ENCODE data around the gene DEAF1. TPM values are rescaled to one million over a fixed set of nuclear protein-coding genes. Genes with fewer than 3 reads are reported as not detected.

The DEAF1 gene
- total RNA-seq, 2 experiments from 2014 or later: 41.5 to 50.5 TPM

DNA sequence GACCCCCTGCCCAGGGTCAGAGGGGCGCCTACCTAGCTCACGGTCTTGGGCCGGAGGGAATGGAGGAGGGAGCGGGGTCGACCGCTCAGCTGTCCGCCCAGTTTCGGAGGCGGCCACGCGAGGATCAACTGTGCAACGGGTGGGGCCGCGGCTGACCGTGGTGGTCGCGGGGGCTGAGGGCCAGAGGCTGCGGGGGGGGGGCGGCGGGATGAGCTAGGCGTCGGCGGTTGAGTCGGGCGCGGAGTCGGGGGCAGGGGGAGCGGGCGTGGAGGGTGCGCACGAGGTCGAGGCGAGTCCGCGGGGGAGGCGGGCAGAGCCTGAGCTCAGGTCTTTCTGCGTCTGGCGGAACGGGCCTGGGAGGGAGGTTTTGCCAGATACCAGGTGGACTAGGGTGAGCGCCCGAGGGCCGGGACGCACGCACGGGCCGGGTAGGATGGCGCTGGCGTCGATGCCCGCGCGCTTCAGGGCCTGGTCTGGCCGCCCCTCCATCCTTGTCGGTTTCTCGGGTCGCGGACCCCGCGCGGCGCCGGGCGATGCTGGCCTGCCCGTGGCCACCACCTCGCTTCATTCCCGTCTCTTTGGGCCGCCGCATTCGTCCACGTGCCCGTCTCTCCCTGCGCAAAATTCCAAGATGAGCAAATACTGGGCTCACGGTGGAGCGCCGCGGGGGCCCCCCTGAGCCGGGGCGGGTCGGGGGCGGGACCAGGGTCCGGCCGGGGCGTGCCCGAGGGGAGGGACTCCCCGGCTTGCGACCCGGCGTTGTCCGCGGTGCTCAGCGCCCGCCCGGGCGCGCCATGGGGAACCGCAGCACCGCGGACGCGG lies 58.3 kb downstream of the DEAF1 start, which contains the start of gene DRD4:
Gene DRD4 (plus strand): TSS at position 759 of the 822 bp plus-strand sequence. CDS start 36 bp downstream, at position 795.
- intact Hi-C loops (cut with micrococcal nuclease): no loop called here
- Mint-ChIP-seq H3K27ac (no peak within 1 kb of the TSS), H3K9me3 (no peaks in the 10 kb centered on the region), H3K36me3 (peaks cover 2% of the 10 kb centered on the region), H3K27me3 (peaks cover 27% of the 10 kb centered on the region), H3K4me3 (peak within 1 kb of the TSS; percentile 49), H3K4me1 (ENCODE audit: low read depth) (peaks cover 13% of the 10 kb centered on the region)
- DNase-seq: no peak
- CTCF ChIA-PET: no interaction called here
- POLR2A ChIA-PET: no interaction called here

DNA sequence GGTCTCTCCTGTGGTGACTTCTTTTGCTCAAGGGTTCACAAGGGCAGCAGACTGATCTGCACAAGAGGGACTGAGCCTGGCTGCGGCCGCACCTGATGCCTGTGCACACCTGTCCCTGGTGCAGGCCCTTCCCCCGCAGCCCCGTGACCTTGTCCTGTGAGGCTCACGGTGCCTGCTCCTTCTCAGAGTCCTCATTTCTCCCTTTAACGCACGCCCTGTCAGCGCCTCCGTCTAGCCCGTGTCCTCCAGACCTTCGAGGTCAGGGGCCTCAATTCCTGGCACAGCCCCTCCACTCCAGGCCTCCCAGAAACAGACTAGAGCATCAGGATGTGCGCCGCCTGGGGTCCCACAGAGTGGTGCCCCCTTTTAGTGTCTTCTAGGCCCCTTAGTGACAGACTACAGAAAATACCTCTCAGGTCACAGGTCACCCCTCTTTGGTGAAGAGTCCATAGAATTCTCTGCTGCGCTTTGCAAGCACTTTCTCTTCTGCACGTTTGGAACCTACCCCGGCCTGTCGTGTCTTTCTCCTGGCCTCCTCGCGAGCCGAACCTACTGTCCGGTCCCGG lies 59.0 kb downstream of the DEAF1 start:
- Mint-ChIP-seq H3K4me3 (no peak overlapping the region), H3K27me3 (peaks cover 27% of the 10 kb centered on the region), H3K36me3 (peaks cover 2% of the 10 kb centered on the region), H3K27ac (no peak overlapping the region), H3K9me3 (no peaks in the 10 kb centered on the region), H3K4me1 (ENCODE audit: low read depth) (peaks cover 13% of the 10 kb centered on the region)
- POLR2A ChIA-PET: no interaction called here
- CTCF ChIA-PET: no interaction called here
- no peak for DNase-seq
- intact Hi-C loops (cut with micrococcal nuclease): no loop called here

DNA sequence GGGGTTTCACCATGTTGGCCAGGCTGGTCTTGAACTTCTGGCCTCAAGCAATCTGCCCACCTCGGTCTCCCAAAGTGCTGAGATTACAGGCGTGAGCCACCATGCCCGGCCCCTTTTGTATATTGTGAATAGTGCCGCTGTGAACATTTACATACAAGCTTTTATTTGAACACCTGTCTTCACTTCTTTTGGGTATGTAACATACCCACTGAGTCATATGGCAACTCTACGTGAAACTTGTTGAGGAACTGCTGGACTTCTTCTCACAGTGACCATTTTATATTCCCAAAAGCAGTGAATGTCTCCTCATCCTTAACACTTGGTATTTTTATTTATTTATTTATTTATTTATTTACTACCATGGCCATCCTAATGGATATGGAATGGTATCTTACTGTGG lies 64.2 kb downstream of the DEAF1 start:
- no peaks in the 10 kb centered on the region for H3K36me3 Mint-ChIP-seq
- peaks cover 20% of the 10 kb centered on the region for H3K4me1 Mint-ChIP-seq (ENCODE audit: low read depth)
- no peak overlapping the region for H3K27ac Mint-ChIP-seq
- no peaks in the 10 kb centered on the region for H3K9me3 Mint-ChIP-seq
- H3K27me3 Mint-ChIP-seq: peaks cover 12% of the 10 kb centered on the region
- DNase-seq: no peak
- H3K4me3 Mint-ChIP-seq: no peak overlapping the region
- CTCF ChIA-PET: no interaction called here
- POLR2A ChIA-PET: no interaction called here
- intact Hi-C loops (cut with micrococcal nuclease): no loop called here

DNA sequence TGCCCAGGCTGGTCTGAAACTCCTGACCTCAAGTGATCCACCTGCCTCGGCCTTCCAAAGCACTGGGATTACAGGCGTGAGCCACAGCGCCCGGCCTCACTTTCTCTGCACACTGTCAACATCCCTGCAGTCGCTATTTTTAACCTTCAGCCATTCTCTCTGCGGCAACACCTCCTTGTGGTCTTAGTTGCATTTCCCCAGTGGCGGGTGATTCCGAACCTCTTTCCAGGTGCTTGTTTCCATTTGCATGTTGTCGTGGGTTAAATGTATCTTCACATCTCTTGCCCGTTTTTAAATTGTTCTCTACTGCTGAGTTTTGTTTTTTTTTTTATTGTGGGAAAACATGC lies 65.8 kb downstream of the DEAF1 start:
- Mint-ChIP-seq H3K4me3 (no peak overlapping the region), H3K27me3 (peaks cover 10% of the 10 kb centered on the region), H3K4me1 (ENCODE audit: low read depth) (peaks cover 20% of the 10 kb centered on the region), H3K9me3 (no peaks in the 10 kb centered on the region), H3K27ac (no peak overlapping the region), H3K36me3 (no peaks in the 10 kb centered on the region)
- intact Hi-C loops (cut with micrococcal nuclease): no loop called here
- ChIA-PET POLR2A (interaction anchor here (0.7 to 0.8 kb wide), 2 partner anchors 15 to 77 kb away, joined by 3 to 4 read pairs; partner anchors contain the start of gene EPS8L2), CTCF (interaction anchor here (1.4 kb wide), 1 partner anchor 97 kb away, joined by 4 read pairs; no protein-coding TSS in a partner anchor)
- DNase-seq: peak; percentile 48

DNA sequence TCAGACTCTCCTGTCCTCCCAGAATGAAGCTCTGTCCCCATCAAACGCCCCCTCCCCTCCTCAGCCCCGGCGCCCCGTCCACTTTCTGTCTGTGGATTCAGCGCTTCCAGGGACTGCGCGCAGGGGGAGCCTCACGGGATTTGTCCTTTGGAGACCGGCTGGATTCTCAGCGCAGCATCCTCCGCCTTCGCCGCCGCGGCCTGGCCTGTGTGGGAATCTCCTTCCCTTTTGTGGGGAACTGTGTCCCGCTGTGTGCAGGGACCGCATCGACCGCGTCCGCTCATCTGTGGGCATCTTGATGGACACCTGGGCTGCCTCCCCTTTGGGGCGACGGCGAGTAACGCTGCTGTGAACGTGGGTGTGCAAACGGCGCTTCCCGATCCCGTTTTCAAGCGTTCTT lies 67.0 kb downstream of the DEAF1 start:
- Mint-ChIP-seq H3K27ac (no peak overlapping the region), H3K4me3 (no peak overlapping the region), H3K9me3 (no peaks in the 10 kb centered on the region), H3K27me3 (peaks cover 10% of the 10 kb centered on the region), H3K36me3 (peaks cover 1% of the 10 kb centered on the region), H3K4me1 (ENCODE audit: low read depth) (peaks cover 20% of the 10 kb centered on the region)
- CTCF ChIA-PET: no interaction called here
- POLR2A ChIA-PET: no interaction called here
- DNase-seq: no peak
- intact Hi-C loops (cut with micrococcal nuclease): no loop called here

DNA sequence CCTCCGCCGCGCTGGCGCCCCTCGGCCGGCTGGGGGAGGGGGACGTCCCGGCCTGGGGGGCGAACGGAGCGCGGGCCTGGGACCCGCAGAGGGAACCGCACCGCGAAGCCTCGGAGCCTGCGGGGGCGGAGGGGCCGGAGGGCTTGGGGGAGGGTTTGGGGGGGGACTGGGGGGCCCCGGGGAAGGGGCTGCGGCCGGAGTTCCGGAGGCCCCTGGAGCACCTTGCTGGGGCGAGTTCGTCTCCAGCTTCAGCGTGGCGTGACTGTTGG lies 67.8 kb downstream of the DEAF1 start:
- intact Hi-C loops (cut with micrococcal nuclease): no loop called here
- peaks cover 10% of the 10 kb centered on the region for H3K27me3 Mint-ChIP-seq
- POLR2A ChIA-PET: no interaction called here
- H3K36me3 Mint-ChIP-seq: peaks cover 1% of the 10 kb centered on the region
- H3K27ac Mint-ChIP-seq: no peak overlapping the region
- no peak for DNase-seq
- CTCF ChIA-PET: interaction anchor here (0.8 to 1.2 kb wide), 2 partner anchors 73 to 80 kb away, joined by 3 read pairs; no protein-coding TSS in a partner anchor
- peaks cover 20% of the 10 kb centered on the region for H3K4me1 Mint-ChIP-seq (ENCODE audit: low read depth)
- no peak overlapping the region for H3K4me3 Mint-ChIP-seq
- no peaks in the 10 kb centered on the region for H3K9me3 Mint-ChIP-seq

DNA sequence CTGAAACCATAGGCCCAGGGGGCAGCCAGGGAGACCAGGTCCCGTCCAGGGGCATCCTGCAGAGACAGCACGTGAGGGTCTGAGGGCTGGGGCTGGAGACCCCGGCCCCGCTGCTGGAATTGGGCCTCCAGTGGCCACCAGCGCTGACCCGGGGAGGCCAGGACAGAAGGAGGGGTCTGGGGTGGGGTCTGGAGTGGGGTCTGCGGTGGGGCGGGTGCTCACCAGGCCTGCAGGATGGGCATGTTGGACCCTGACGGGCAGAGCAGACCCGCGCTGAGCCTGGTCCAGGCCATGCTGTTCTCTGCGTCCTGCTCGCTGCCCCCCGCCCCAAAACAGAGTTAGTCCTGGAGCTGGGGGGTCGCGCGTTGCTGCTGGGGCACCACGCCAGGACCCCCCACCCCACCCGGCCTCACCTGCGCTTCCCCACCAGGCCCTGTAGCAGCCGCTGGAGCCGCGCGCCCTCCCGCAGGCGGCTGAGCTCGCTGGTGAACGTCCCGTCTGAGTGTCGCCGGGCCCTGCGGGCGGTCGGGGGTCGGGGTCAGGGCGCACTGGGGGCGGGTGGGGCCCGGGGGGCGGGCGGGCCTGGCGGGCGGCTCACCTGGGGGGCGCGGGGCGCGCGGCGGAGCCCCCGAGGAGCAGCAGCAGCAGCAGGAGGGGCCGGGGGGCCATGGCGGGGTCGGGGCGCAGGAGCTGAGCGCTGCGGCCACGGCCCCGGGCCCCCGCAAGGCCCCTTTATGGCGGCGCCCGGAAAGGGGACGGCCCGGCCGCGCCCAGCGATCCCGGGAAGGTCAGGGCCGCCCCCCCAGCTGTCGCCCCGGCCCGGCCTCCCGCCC lies 68.3 kb downstream of the DEAF1 start, which contains the start of gene SCT:
Gene SCT (minus strand): TSS at position 707 of the 833 bp plus-strand sequence. CDS start 38 bp downstream, at position 669.
- no peak within 1 kb of the TSS for H3K27ac Mint-ChIP-seq
- ChIA-PET CTCF (interaction anchor here (0.8 to 1.2 kb wide), 2 partner anchors 72 to 79 kb away, joined by 3 read pairs; no protein-coding TSS in a partner anchor), POLR2A (no interaction called here)
- peaks cover 10% of the 10 kb centered on the region for H3K27me3 Mint-ChIP-seq
- no peak for DNase-seq
- H3K36me3 Mint-ChIP-seq: peaks cover 1% of the 10 kb centered on the region
- no peaks in the 10 kb centered on the region for H3K9me3 Mint-ChIP-seq
- H3K4me3 Mint-ChIP-seq: no peak within 1 kb of the TSS
- intact Hi-C loops (cut with micrococcal nuclease): no loop called here
- peaks cover 20% of the 10 kb centered on the region for H3K4me1 Mint-ChIP-seq (ENCODE audit: low read depth)

DNA sequence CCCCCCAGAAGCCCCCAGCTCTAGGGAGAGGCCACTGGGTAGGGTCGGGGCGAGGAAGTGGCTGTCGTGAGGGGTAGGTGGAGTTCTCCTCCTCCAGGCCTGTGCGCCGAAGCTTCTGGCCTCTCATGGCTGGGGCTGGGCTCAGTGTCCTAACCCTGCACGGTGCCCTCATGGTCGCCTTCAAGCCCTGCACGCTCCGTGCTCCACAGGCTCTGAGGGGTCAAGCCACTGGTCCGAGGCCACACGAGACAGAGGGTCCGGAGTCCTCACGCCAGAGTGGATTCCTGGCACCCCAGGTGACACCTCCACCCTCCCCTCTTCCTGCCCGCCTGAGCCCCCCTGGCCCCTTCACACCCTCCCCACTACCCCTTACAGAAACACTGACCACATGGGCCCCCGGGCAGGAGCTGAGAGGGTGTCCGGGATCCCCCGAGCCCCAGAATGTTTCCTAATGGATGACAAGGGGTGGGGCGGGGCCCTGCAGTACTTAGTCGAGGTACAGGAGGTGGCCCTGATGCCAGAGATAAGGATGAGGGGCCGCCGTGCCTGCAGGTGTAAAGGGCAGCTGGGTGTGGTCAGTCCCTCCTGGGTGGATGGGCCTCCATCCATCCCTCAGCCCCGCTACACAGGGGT lies 69.3 kb downstream of the DEAF1 start:
- intact Hi-C loops (cut with micrococcal nuclease): no loop called here
- H3K27me3 Mint-ChIP-seq: peaks cover 10% of the 10 kb centered on the region
- H3K4me1 Mint-ChIP-seq (ENCODE audit: low read depth): peaks cover 20% of the 10 kb centered on the region
- POLR2A ChIA-PET: no interaction called here
- H3K9me3 Mint-ChIP-seq: no peaks in the 10 kb centered on the region
- H3K27ac Mint-ChIP-seq: no peak overlapping the region
- peaks cover 1% of the 10 kb centered on the region for H3K36me3 Mint-ChIP-seq
- no peak for DNase-seq
- H3K4me3 Mint-ChIP-seq: no peak overlapping the region
- CTCF ChIA-PET: no interaction called here

DNA sequence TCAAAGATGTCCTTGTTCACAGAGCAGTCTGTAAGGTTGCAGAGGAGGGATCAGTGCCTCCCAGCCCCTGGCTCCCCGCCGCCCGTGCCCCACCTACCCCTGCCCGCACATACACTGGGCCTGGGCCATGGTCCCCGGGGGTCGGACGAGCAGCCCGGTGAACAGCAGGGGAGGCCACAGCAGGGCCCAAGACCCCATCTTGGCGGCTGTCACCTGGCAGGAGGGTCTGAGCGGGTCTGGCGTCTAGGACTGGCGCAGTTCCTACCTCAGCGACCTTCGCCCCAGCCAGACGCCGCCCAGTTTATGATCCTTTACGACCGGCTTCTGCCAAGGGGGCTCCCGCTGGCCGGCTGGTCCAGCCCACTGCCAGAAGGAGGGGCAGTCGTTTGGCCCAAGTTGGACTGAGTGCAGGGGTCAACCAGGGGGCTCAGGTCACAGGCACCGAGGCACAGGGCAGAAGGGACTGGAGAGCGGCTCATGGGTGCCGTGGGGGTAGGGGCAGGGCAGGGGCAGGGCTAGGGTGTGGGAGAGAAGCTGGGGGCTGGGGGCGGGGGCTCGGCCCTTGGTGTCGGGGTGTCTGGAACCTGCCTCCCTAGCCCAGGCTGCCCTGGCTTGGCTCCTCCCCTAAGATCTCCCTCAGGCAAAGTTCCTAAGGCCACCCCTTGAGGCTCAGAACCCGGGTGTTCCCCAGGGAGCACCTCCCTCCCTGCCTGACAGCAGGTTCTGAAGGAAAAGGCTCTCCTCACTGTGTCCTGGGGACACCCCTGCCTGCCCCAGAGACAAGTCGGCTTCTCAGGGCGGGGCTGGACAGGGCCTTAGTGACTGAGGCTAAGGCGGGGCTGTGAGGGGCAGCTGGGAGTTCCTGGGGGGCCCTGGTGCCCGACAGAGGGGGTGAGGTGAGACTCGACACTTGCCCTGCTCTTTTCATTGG lies 70.1 kb downstream of the DEAF1 start, which contains the start of gene CDHR5:
Gene CDHR5 (minus strand): TSS at position 251 of the 931 bp plus-strand sequence. CDS start 53 bp downstream, at position 198.
- peaks cover 20% of the 10 kb centered on the region for H3K4me1 Mint-ChIP-seq (ENCODE audit: low read depth)
- H3K27ac Mint-ChIP-seq: no peak within 1 kb of the TSS
- intact Hi-C loops (cut with micrococcal nuclease): no loop called here
- peaks cover 10% of the 10 kb centered on the region for H3K27me3 Mint-ChIP-seq
- CTCF ChIA-PET: no interaction called here
- no peak within 1 kb of the TSS for H3K4me3 Mint-ChIP-seq
- POLR2A ChIA-PET: no interaction called here
- no peaks in the 10 kb centered on the region for H3K9me3 Mint-ChIP-seq
- peaks cover 1% of the 10 kb centered on the region for H3K36me3 Mint-ChIP-seq
- no peak for DNase-seq

DNA sequence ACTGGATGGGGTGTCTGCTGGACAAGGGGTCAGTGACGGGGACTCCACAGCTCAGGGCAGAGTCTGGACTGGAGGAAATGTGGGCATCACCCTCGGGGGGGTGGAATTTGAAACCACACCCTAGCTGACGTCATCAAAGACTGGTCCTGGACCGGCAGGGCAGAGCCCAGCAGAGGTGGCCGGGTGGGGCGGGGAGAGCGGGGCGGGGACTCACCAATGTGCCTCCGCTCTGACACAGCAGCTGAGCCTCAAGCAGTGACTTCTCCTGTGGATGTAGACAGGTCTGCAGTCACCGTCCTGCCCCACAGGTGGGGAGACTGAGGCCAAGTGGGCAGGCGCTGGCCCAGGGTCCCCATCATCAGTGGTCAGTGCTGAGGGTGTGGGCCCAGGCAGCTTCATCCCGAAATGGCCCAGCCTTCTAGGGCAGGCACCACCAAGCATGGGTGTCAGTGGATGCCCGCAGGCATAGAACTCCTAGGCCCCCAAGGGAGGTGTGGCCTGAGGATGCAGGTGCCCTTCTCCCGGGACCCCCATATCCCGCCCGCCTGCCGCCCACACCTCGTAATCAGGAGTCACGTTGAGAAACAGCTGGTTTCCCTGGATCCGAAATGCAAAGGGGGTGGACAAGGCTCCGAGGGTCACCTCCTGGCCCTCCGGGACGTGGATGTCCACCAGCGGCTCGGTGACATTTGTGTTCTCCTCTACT lies 70.9 kb downstream of the DEAF1 start:
- POLR2A ChIA-PET: no interaction called here

More for the DNA sequence above, 70.9 kb downstream of the DEAF1 start:
- Mint-ChIP-seq H3K4me1 (ENCODE audit: low read depth) (peaks cover 14% of the 10 kb centered on the region), H3K9me3 (no peaks in the 10 kb centered on the region), H3K36me3 (peaks cover 1% of the 10 kb centered on the region), H3K27ac (no peak overlapping the region), H3K4me3 (no peak overlapping the region), H3K27me3 (peaks cover 10% of the 10 kb centered on the region)
- intact Hi-C loops (cut with micrococcal nuclease): no loop called here
- CTCF ChIA-PET: no interaction called here
- no peak for DNase-seq
